ENCODE measurements around the gene TRANK1.

The TRANK1 gene

DNA sequence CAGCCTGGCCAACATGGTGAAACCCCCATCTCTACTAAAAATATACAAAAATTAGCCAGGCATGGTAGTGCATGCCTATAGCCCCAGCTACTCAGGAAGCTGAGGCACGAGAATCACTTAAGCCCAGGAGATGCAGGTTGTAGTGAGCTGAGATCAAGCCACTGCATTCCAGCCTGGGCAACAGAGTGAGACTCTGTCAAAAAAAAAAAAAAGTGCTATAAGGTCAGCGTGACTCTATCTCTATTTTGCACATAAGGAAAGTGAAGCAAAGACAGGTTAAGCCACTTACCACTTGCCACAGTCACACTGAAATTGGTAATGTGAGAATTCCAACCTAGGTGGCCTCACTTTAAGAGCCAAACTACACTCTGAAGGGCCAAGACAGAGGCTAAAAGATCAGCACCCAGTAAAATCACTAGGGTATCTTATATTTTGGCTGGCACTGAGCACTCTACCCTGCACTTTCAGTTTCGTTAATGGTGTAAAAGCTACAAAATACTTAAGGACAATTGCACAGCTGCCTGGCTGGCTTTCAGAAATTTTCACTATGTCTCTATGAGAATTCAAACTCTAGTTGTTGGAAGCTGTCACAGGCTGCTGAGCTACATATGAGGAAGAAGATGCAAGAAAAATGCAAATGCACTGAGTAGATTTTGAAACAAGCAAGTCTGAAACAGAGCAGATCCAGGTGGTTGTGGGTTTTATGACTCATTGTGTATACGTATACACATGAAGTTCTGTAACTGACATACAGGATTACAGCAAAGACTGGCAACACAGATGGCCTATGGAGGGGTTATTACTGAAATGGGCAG is 32.7 kb downstream of the TRANK1 start:
- Histone ChIP-seq H4K20me1 (ENCODE audit: insufficient read depth, low read length) (no peaks in the 10 kb centered on the region), H3K4me1 (ENCODE audit: low read length) (peaks cover 33% of the 10 kb centered on the region), H3K9me2 (replicated peaks; ENCODE audit: insufficient read depth, low read length) (no peaks in the 10 kb centered on the region), H2AFZ (ENCODE audit: low read length) (peak overlapping the region; percentile 44), H3K9ac (ENCODE audit: low read length) (peak overlapping the region; percentile 45; the same call in 1 of the 2 replicates), H3K36me3 (replicated peaks; ENCODE audit: insufficient read depth, low read length) (no peaks in the 10 kb centered on the region), H3K9me3 (replicated peaks; ENCODE audit: insufficient read depth, low read length) (no peaks in the 10 kb centered on the region), H3F3A (ENCODE audit: insufficient read depth, low read length) (peaks cover 34% of the 10 kb centered on the region), H3K27me3 (replicated peaks; ENCODE audit: insufficient read depth, low read length) (no peaks in the 10 kb centered on the region; the same call in 1 of the 2 replicates), H3K27ac (ENCODE audit: low read length) (peak overlapping the region; percentile 90), H3K4me3 (ENCODE audit: low read length) (peak overlapping the region; percentile 43), H3K79me2 (ENCODE audit: low read length) (no peaks in the 10 kb centered on the region), H3K4me2 (ENCODE audit: low read depth, low read length) (peak overlapping the region; percentile 66)
- DNase-seq = peak; percentile 92
- TF ChIP-seq EZH2phosphoT487 (IDR thresholded peaks at IDR 0.05; ENCODE audit: low read length) = no peak
- TF ChIP-seq, protein P1, sequence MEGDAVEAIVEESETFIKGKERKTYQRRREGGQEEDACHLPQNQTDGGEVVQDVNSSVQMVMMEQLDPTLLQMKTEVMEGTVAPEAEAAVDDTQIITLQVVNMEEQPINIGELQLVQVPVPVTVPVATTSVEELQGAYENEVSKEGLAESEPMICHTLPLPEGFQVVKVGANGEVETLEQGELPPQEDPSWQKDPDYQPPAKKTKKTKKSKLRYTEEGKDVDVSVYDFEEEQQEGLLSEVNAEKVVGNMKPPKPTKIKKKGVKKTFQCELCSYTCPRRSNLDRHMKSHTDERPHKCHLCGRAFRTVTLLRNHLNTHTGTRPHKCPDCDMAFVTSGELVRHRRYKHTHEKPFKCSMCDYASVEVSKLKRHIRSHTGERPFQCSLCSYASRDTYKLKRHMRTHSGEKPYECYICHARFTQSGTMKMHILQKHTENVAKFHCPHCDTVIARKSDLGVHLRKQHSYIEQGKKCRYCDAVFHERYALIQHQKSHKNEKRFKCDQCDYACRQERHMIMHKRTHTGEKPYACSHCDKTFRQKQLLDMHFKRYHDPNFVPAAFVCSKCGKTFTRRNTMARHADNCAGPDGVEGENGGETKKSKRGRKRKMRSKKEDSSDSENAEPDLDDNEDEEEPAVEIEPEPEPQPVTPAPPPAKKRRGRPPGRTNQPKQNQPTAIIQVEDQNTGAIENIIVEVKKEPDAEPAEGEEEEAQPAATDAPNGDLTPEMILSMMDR (IDR thresholded peaks at IDR 0.05; ENCODE audit: low read length) = no peak
- no peak for TF ChIP-seq EZH2 (optimal IDR thresholded peaks at IDR 0.05; ENCODE audit: low read depth, low read length)

DNA sequence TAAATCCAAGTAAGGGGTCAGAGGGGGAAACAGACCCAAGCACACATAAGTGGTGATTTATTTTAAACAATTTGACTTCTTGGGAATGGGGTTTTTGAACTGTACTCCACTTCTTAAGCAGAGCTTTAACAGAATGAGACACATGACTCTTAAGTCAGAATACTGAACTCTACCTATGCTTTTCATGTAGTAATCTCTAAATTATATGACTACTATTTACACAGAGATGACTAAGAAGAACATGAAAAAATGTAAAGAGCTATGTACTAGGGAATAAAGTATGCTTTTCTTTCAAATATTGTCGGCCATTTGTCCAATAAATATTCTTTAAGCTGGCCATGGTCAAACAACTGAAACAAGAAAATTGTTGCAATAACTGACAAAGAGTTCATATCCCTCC is 35.2 kb downstream of the TRANK1 start:
- peaks cover 34% of the 10 kb centered on the region for H3F3A ChIP-seq (ENCODE audit: insufficient read depth, low read length)
- H3K4me1 ChIP-seq (ENCODE audit: low read length) = peaks cover 29% of the 10 kb centered on the region
- TF ChIP-seq EZH2phosphoT487 (IDR thresholded peaks at IDR 0.05; ENCODE audit: low read length) (no peak), EZH2 (optimal IDR thresholded peaks at IDR 0.05; ENCODE audit: low read depth, low read length) (no peak)
- TF ChIP-seq, protein P1 (IDR thresholded peaks at IDR 0.05; ENCODE audit: low read length) = no peak
- H4K20me1 ChIP-seq (ENCODE audit: insufficient read depth, low read length) = no peaks in the 10 kb centered on the region
- no peak overlapping the region for H3K4me3 ChIP-seq (ENCODE audit: low read length)
- no peaks in the 10 kb centered on the region for H3K27me3 ChIP-seq (replicated peaks; ENCODE audit: insufficient read depth, low read length)
- no peaks in the 10 kb centered on the region for H3K9me3 ChIP-seq (replicated peaks; ENCODE audit: insufficient read depth, low read length)
- H3K79me2 ChIP-seq (ENCODE audit: low read length) = no peaks in the 10 kb centered on the region
- DNase-seq = no peak
- no peaks in the 10 kb centered on the region for H3K36me3 ChIP-seq (replicated peaks; ENCODE audit: insufficient read depth, low read length)
- H3K9me2 ChIP-seq (replicated peaks; ENCODE audit: insufficient read depth, low read length) = no peaks in the 10 kb centered on the region
- no peak overlapping the region for H3K27ac ChIP-seq (ENCODE audit: low read length)
- no peak overlapping the region for H3K9ac ChIP-seq (ENCODE audit: low read length)
- H2AFZ ChIP-seq (ENCODE audit: low read length) = no peak overlapping the region
- H3K4me2 ChIP-seq (ENCODE audit: low read depth, low read length) = no peak overlapping the region

DNA sequence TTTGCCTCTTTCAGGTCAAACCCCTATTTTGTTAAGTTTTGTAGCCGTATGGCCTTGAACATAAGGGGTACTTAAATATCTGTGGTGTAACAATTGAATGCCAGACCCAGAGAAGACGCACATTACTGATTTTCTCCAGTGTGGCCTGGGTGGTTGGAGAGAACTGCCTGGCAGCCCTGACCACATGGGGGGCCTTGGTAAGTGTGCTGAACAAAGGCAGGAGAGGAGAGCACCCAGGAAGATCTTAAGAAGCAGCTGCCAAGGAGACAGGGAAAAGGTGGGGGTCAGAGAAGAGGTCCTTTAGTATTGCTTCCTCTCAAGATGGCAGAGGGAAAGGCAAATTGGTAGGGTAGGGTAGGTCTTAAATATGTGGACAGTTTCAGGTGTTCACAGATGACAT is 35.7 kb downstream of the TRANK1 start:
- peaks cover 34% of the 10 kb centered on the region for H3F3A ChIP-seq (ENCODE audit: insufficient read depth, low read length)
- peaks cover 29% of the 10 kb centered on the region for H3K4me1 ChIP-seq (ENCODE audit: low read length)
- no peak overlapping the region for H2AFZ ChIP-seq (ENCODE audit: low read length)
- H3K27me3 ChIP-seq (replicated peaks; ENCODE audit: insufficient read depth, low read length) = no peaks in the 10 kb centered on the region
- no peaks in the 10 kb centered on the region for H3K79me2 ChIP-seq (ENCODE audit: low read length)
- no peaks in the 10 kb centered on the region for H3K9me3 ChIP-seq (replicated peaks; ENCODE audit: insufficient read depth, low read length)
- no peak overlapping the region for H3K4me2 ChIP-seq (ENCODE audit: low read depth, low read length)
- no peak for DNase-seq
- no peak overlapping the region for H3K4me3 ChIP-seq (ENCODE audit: low read length)
- H3K27ac ChIP-seq (ENCODE audit: low read length) = no peak overlapping the region
- no peak overlapping the region for H3K9ac ChIP-seq (ENCODE audit: low read length)
- no peak for TF ChIP-seq EZH2phosphoT487 (IDR thresholded peaks at IDR 0.05; ENCODE audit: low read length)
- TF ChIP-seq, protein P1 (IDR thresholded peaks at IDR 0.05; ENCODE audit: low read length) = no peak
- TF ChIP-seq EZH2 (optimal IDR thresholded peaks at IDR 0.05; ENCODE audit: low read depth, low read length) = no peak
- no peaks in the 10 kb centered on the region for H3K36me3 ChIP-seq (replicated peaks; ENCODE audit: insufficient read depth, low read length)
- H4K20me1 ChIP-seq (ENCODE audit: insufficient read depth, low read length) = no peaks in the 10 kb centered on the region
- H3K9me2 ChIP-seq (replicated peaks; ENCODE audit: insufficient read depth, low read length) = no peaks in the 10 kb centered on the region

Measured in MM.1S (cell line).